Measurements from ENCODE around the gene THEMIS.

GRCh38 chr6:127879685-127880084 is 21.2 kb downstream of the THEMIS start:
- TF ChIP-seq CTCF (IDR thresholded peaks at IDR 0.05) (no peak), POLR2A (IDR thresholded peaks at IDR 0.05) (no peak)

Measured in Peyer's patch (tissue), 4 donors.